Erythroblast (primary cell): ENCODE results near the gene FMN1.

ENCODE experiments used
- GATA1 ChIP-seq: IDR thresholded peaks from 2 replicates; pipeline ENCODE4 v1.6.1; 2011; ENCODE audit warnings: low read depth, mild to moderate bottlenecking, control low read depth, low read length, moderate library complexity
- POLR2A ChIP-seq: IDR thresholded peaks from 2 replicates; pipeline ENCODE4 v1.6.1; 2011; ENCODE audit warnings: mild to moderate bottlenecking, low read length

GRCh38 chr15:32871883-32872282, 322.6 kb downstream of the FMN1 start:
- TF ChIP-seq POLR2A (no peak), GATA1 (no peak)
